Calu3 (cell line): ENCODE measurements around the gene KIF17. TPM values are rescaled to one million over a fixed set of nuclear protein-coding genes. Genes with fewer than 3 reads are reported as not detected.
A peak's percentile ranks its signal among the peaks of the same experiment; 100 is the strongest.

Experiments used
- BruUV-seq: library from RNA; stranded (reverse); fragments of 400-500 nt; replicated peaks from 2 replicates; lab custom pipeline; 2021; lab: Mats Ljungman, UMichigan
- CTCF ChIA-PET: fragments of 300-600 bp; sonication (Branson Sonifier 250); formaldehyde crosslinking; loops from one replicate; lab custom pipeline; 2022; ENCODE audit warnings: antibody characterized with exemption; lab: Charles Lee
- DNase-seq: peaks from one replicate; pipeline ENCODE4 v3.0.0; 2022
- H3K27ac Mint-ChIP-seq: one replicate; pipeline ENCODE4 v1.8.0; 2022; ENCODE audit warnings: mixed read lengths; ENCODE audit not compliant: unreplicated experiment
- H3K27me3 Mint-ChIP-seq: one replicate; pipeline ENCODE4 v1.8.0; 2022; ENCODE audit warnings: mixed read lengths; ENCODE audit not compliant: unreplicated experiment
- H3K36me3 Mint-ChIP-seq: one replicate; pipeline ENCODE4 v1.8.0; 2022; ENCODE audit warnings: mild to moderate bottlenecking, moderate library complexity, mixed read lengths; ENCODE audit not compliant: insufficient read depth, unreplicated experiment
- H3K4me1 Mint-ChIP-seq: one replicate; pipeline ENCODE4 v1.8.0; 2022; ENCODE audit warnings: mild to moderate bottlenecking, low read depth, mixed read lengths; ENCODE audit not compliant: unreplicated experiment
- H3K4me3 Mint-ChIP-seq: one replicate; pipeline ENCODE4 v1.8.0; 2022; ENCODE audit warnings: mild to moderate bottlenecking, low read depth, moderate library complexity, mixed read lengths; ENCODE audit not compliant: unreplicated experiment
- H3K9me3 Mint-ChIP-seq: one replicate; pipeline ENCODE4 v1.8.0; 2022; ENCODE audit warnings: low read depth, mixed read lengths; ENCODE audit not compliant: unreplicated experiment
- intact Hi-C: fragments of 100-400 bp; cut with micrococcal nuclease; formaldehyde crosslinking; loops from one replicate; pipeline ENCODE4 v1.10.0; 2022; ENCODE audit not compliant: unreplicated experiment
- total RNA-seq: library from RNA; stranded (reverse); gene quantifications from 2 replicates; pipeline ENCODE4 v1.2.3, GENCODE V29; 2022
- TF ChIP-seq, protein P1 (sequence below): fragments of 200-600 bp; IDR thresholded peaks from one replicate; pipeline ENCODE4 v1.8.0; 2022; ENCODE audit warnings: antibody characterized with exemption; ENCODE audit not compliant: unreplicated experiment

Gene KIF17
- total RNA-seq, 1 experiment from 2014 or later, result not detected

DNA sequence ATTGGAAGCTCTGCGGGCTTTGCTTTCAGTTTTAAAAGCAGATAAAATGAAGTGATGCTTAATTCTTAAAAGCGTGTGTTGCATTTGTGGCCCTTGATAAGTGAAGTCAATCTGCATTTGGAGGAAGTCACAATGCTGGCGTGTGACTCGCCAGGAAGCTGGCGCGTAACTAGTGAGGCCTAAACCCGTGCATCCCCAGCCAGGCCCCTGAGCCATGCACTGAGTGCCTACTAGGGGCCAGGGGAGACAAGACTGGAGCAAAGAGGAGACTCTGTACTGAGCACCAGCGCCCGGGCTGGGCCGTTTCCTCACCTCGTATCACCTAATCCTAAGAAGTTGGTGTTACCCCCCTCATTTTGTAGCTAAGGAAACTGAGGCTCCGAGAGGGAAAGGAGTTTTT, 52.1 kb downstream of the KIF17 start:
- CTCF ChIA-PET, result no interaction called here
- TF ChIP-seq, protein P1, sequence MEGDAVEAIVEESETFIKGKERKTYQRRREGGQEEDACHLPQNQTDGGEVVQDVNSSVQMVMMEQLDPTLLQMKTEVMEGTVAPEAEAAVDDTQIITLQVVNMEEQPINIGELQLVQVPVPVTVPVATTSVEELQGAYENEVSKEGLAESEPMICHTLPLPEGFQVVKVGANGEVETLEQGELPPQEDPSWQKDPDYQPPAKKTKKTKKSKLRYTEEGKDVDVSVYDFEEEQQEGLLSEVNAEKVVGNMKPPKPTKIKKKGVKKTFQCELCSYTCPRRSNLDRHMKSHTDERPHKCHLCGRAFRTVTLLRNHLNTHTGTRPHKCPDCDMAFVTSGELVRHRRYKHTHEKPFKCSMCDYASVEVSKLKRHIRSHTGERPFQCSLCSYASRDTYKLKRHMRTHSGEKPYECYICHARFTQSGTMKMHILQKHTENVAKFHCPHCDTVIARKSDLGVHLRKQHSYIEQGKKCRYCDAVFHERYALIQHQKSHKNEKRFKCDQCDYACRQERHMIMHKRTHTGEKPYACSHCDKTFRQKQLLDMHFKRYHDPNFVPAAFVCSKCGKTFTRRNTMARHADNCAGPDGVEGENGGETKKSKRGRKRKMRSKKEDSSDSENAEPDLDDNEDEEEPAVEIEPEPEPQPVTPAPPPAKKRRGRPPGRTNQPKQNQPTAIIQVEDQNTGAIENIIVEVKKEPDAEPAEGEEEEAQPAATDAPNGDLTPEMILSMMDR, result no peak
- no peaks in the 10 kb centered on the region for H3K9me3 Mint-ChIP-seq

DNA sequence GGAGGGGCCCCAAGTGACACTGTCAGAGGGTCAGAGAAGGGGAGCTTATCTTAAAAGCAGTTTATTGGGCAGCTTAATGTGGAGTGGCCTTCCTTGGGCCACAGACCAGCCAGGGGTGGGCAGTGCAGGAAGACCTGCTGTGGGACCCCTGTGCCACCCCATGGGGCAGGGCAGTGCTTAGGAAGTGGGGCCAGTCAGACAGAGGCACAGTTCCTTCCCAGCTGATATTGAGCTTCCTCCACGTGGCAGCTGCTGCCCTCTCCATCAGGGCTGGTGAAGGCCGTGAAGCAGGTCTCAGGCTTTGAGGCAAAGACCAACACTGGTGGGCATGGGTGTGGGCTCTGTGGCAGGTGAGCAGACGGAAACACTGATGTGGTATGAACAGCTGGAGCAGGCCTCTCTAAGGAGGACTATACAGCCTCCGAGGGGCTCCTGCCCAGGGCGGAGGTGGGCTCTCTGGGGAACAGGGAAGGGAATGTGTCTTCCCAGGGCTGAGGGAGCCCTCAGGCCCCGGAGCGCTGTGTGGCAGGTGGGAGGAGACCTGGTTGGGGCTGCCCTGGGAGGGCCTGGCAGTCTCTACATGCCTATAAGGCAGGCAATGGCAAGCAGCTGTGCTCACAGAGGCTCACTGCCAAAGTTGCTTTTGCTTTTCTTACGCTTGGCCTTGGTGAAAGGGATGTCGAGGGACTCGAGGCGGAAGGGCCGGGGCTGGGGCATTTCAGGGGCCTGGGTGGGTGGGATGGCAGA, 53.7 kb downstream of the KIF17 start:
- Mint-ChIP-seq H3K27ac (no peak overlapping the region), H3K27me3 (no peaks in the 10 kb centered on the region), H3K36me3 (peaks cover 35% of the 10 kb centered on the region), H3K4me3 (no peak overlapping the region), H3K4me1 (peaks cover 19% of the 10 kb centered on the region), H3K9me3 (no peaks in the 10 kb centered on the region)
- TF ChIP-seq, protein P1, result no peak
- no TSS peak for BruUV-seq
- no peak for DNase-seq
- CTCF ChIA-PET, result no interaction called here
- intact Hi-C loops, result no loop called here

More for the DNA sequence above, 52.1 kb downstream of the KIF17 start:
- BruUV-seq, result no TSS peak
- Mint-ChIP-seq H3K4me3 (no peak overlapping the region), H3K4me1 (peaks cover 8% of the 10 kb centered on the region), H3K27ac (no peak overlapping the region), H3K27me3 (peaks cover 8% of the 10 kb centered on the region), H3K36me3 (peaks cover 21% of the 10 kb centered on the region)
- intact Hi-C loops, result no loop called here
- DNase-seq, result no peak

DNA sequence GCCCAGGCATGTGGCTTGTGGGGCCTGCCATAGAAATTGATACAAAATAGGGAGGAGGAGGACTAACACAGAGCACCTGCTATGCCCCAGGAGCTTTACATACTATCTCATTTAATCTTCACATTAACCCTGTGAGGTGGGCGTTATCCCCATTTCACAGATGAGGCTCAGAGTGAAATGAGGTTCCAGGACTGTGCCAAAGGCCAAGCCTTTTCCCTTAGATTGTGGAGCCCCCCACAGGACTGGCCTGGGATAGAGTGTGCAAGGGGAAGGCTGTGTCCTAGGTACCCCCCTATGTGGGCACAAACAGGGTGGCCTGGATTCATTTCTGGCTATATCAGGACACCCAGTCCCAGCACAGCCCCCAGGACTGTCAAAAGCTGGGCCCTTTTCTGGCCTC, 54.4 kb downstream of the KIF17 start:
- no peaks in the 10 kb centered on the region for H3K27me3 Mint-ChIP-seq
- H3K4me1 Mint-ChIP-seq, result peaks cover 22% of the 10 kb centered on the region
- CTCF ChIA-PET, result no interaction called here
- intact Hi-C loops, result no loop called here
- no TSS peak for BruUV-seq
- H3K4me3 Mint-ChIP-seq, result no peak overlapping the region
- H3K9me3 Mint-ChIP-seq, result no peaks in the 10 kb centered on the region
- TF ChIP-seq, protein P1, result no peak
- no peak overlapping the region for H3K27ac Mint-ChIP-seq
- peaks cover 41% of the 10 kb centered on the region for H3K36me3 Mint-ChIP-seq
- DNase-seq, result no peak

DNA sequence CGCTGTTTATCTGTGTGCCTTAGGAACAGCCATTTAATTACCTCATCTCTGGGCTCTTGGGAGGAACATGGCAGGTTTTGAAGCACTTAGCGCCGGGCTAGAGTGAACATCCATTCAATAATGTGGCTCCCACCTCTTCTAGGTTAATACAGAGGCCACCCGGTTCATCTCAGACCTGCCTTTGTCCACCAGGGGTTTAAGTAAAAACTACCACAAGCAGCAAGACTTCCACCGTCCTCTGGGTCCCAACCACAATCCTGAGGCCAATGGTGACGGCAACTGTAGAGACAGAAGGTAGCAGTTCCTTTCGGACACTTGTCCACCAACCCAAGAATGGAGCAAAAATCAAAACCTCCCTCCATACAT, 55.7 kb downstream of the KIF17 start:
- Mint-ChIP-seq H3K9me3 (no peaks in the 10 kb centered on the region), H3K27ac (peak overlapping the region; percentile 66), H3K4me3 (peak overlapping the region; percentile 89), H3K4me1 (peaks cover 22% of the 10 kb centered on the region), H3K27me3 (no peaks in the 10 kb centered on the region), H3K36me3 (peaks cover 43% of the 10 kb centered on the region)
- DNase-seq, result no peak
- no TSS peak for BruUV-seq
- intact Hi-C loops, result no loop called here
- TF ChIP-seq, protein P1, result no peak
- CTCF ChIA-PET, result interaction anchor here (1.1 kb wide), 1 partner anchor 28 kb away, joined by 3 read pairs; no protein-coding TSS in a partner anchor
